ENCODE measurements around the gene ZNF79. TPM values are rescaled to one million over a fixed set of nuclear protein-coding genes. Genes with fewer than 3 reads are reported as not detected.

ZNF79 gene
- total RNA-seq, 4 donors from 2014 or later = 5.3 to 16.3 (median 12.7) TPM

- no peak overlapping the region for H3K4me3 ChIP-seq
- H3K9me3 ChIP-seq = no peaks in the 10 kb centered on the region
- ATAC-seq = no peak
- H3K36me3 ChIP-seq = peaks cover 0 to 98% of the 10 kb centered on the region in 2 donors
- no peaks in the 10 kb centered on the region for H3K27me3 ChIP-seq
- 83 to 84% methylated on average over 7 to 8 of the region's 11 CpGs for WGBS, 2 donors (ENCODE audit: low coverage in 1 of 2)
- TF ChIP-seq POLR2AphosphoS5 (IDR thresholded peaks at IDR 0.05) (no peak), EP300 (IDR thresholded peaks at IDR 0.05) (no peak), POLR2A (IDR thresholded peaks at IDR 0.05) (no peak), CTCF (IDR thresholded peaks at IDR 0.05) (no peak)
- H3K27ac ChIP-seq = no peak overlapping the region
- H3K4me1 ChIP-seq = no peaks in the 10 kb centered on the region
Observed at GRCh38 chr9:127485995-127486394, 61.8 kb downstream of the ZNF79 start.

GRCh38 chr9:127488946-127489345 lies 64.8 kb downstream of the ZNF79 start:
- Histone ChIP-seq H3K4me3 (no peak overlapping the region), H3K36me3 (peaks cover 0 to 100% of the 10 kb centered on the region in 2 donors), H3K9me3 (no peaks in the 10 kb centered on the region), H3K27me3 (no peaks in the 10 kb centered on the region), H3K4me1 (no peaks in the 10 kb centered on the region), H3K27ac (no peak overlapping the region)
- WGBS, 2 donors (ENCODE audit: low coverage in 1 of 2) = 62 to 80% methylated on average over 1 to 2 of the region's 8 CpGs
- TF ChIP-seq EP300 (IDR thresholded peaks at IDR 0.05) (no peak), POLR2AphosphoS5 (IDR thresholded peaks at IDR 0.05) (no peak), POLR2A (IDR thresholded peaks at IDR 0.05) (no peak), CTCF (IDR thresholded peaks at IDR 0.05) (no peak)
- ATAC-seq = no peak

GRCh38 chr9:127489471-127490115 lies 65.4 kb downstream of the ZNF79 start:
- Histone ChIP-seq H3K4me3 (no peak overlapping the region), H3K9me3 (no peaks in the 10 kb centered on the region), H3K27ac (no peak overlapping the region), H3K4me1 (peaks cover 0 to 1% (median 0%) of the 10 kb centered on the region in 3 donors), H3K27me3 (no peaks in the 10 kb centered on the region), H3K36me3 (peaks cover 0 to 100% of the 10 kb centered on the region in 2 donors)
- ATAC-seq = no peak
- TF ChIP-seq POLR2A (IDR thresholded peaks at IDR 0.05) (no peak), POLR2AphosphoS5 (IDR thresholded peaks at IDR 0.05) (no peak), CTCF (IDR thresholded peaks at IDR 0.05) (no peak), EP300 (IDR thresholded peaks at IDR 0.05) (no peak)
- 92% methylated on average over 2 of the region's 22 CpGs; no CpG with 5 or more reads in 1 of the 2 donors for WGBS, 2 donors (ENCODE audit: low coverage in 1 of 2)

GRCh38 chr9:127490535-127491230 lies 66.5 kb downstream of the ZNF79 start:
- peaks cover 0 to 12% (median 0%) of the 10 kb centered on the region in 3 donors for H3K4me1 ChIP-seq
- no peak for TF ChIP-seq POLR2AphosphoS5 (IDR thresholded peaks at IDR 0.05)
- no peak for TF ChIP-seq CTCF (IDR thresholded peaks at IDR 0.05)
- no peak for TF ChIP-seq POLR2A (IDR thresholded peaks at IDR 0.05)
- TF ChIP-seq EP300 (IDR thresholded peaks at IDR 0.05) = no peak
- no peaks in the 10 kb centered on the region for H3K27me3 ChIP-seq
- ATAC-seq = no peak
- H3K36me3 ChIP-seq = peaks cover 0 to 100% of the 10 kb centered on the region in 2 donors
- no peak overlapping the region for H3K4me3 ChIP-seq
- H3K9me3 ChIP-seq = no peaks in the 10 kb centered on the region
- WGBS, 2 donors (ENCODE audit: low coverage in 1 of 2) = 74 to 76% methylated on average over 3 to 5 of the region's 9 CpGs
- H3K27ac ChIP-seq = no peak overlapping the region
